ENCODE measurements around the gene SPDYE3. TPM values are rescaled to one million over a fixed set of nuclear protein-coding genes. Genes with fewer than 3 reads are reported as not detected.

Gene SPDYE3
- total RNA-seq, 1 donor from 2014 or later, result not detected

DNA sequence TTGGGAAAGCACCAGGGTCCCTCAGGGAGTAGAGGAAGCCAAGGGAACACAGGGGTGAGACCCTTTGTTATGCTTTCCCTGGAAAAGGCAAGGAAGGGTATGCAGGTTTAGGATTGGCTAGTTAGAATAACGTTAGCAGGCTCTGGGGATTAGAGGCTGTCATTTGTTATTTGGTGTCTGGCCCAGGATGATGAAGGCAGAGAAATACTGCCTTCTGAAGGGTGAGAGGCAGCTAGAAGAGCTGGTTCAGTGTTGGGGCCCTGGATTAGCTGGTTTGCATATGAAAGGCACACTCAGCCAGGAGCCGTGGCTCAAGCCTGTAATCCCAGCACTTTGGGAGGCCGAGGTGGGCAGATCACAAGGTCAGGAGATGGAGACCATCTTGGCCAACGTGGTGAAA, 62.8 kb downstream of the SPDYE3 start:
- TF ChIP-seq, protein P1, sequence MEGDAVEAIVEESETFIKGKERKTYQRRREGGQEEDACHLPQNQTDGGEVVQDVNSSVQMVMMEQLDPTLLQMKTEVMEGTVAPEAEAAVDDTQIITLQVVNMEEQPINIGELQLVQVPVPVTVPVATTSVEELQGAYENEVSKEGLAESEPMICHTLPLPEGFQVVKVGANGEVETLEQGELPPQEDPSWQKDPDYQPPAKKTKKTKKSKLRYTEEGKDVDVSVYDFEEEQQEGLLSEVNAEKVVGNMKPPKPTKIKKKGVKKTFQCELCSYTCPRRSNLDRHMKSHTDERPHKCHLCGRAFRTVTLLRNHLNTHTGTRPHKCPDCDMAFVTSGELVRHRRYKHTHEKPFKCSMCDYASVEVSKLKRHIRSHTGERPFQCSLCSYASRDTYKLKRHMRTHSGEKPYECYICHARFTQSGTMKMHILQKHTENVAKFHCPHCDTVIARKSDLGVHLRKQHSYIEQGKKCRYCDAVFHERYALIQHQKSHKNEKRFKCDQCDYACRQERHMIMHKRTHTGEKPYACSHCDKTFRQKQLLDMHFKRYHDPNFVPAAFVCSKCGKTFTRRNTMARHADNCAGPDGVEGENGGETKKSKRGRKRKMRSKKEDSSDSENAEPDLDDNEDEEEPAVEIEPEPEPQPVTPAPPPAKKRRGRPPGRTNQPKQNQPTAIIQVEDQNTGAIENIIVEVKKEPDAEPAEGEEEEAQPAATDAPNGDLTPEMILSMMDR (IDR thresholded peaks at IDR 0.05; ENCODE audit: insufficient read depth, low read length, poor library complexity, severe bottlenecking), result no peak
- H3K27me3 ChIP-seq (ENCODE audit: control insufficient read depth, insufficient read depth, low read length), result no peaks in the 10 kb centered on the region
- no peaks in the 10 kb centered on the region for H3K36me3 ChIP-seq (ENCODE audit: control insufficient read depth, insufficient read depth, low read length)
- no peak overlapping the region for H3K4me3 ChIP-seq (ENCODE audit: low read depth, low read length)
- no peak for DNase-seq (ENCODE audit: low read depth)

DNA sequence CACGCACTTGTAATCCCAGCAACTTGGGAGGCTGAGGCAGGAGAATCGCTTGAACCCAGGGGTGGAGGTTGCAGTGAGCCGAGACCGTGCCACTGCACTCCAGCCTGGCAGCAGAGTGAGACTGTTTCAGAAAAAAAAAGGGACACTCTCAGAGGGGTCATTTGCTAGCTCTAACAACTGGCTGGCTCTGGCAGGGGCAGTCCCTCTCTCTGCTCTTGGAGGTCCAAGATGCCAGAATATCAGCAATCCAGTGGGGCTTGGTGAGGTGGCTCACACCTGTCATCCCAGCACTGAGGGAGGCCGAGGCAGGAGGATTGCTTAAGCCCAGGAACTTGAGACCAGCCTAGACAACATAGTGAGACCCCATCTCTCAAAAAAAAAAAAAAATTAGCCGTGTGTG, 63.2 kb downstream of the SPDYE3 start:
- H3K4me3 ChIP-seq (ENCODE audit: low read depth, low read length), result no peak overlapping the region
- no peak for DNase-seq (ENCODE audit: low read depth)
- H3K36me3 ChIP-seq (ENCODE audit: control insufficient read depth, insufficient read depth, low read length), result no peaks in the 10 kb centered on the region
- TF ChIP-seq, protein P1 (IDR thresholded peaks at IDR 0.05; ENCODE audit: insufficient read depth, low read length, poor library complexity, severe bottlenecking), result no peak
- no peaks in the 10 kb centered on the region for H3K27me3 ChIP-seq (ENCODE audit: control insufficient read depth, insufficient read depth, low read length)

DNA sequence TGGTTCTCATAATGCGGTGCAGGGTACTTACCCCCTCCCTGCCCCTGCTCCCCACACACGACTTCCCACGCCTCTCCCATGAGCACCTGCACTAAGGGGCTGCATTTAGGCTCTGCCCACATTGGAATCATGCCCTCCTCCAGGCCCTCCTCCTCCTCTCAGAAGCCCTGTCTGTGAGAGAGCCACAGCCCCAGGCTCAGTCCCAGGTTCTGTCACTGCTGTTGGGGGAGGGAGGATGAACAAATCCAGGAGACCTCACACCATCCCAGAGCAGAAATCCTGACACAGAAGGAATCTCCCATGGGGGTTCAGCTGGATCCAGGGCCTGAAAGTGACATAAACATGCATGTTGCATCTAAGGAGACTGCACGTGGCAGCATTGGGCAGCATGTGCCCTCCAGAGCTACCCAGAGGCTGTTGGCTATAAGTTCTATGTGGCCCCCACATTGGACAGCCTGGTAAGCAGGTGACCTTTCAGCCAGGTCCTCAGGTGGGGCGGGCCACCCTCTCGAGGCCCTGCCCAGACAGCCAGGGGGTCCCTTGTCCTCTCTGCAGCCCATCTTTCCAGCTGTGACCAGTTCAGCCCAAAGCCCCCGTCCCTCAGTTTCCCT, 64.2 kb downstream of the SPDYE3 start:
- H3K27me3 ChIP-seq (ENCODE audit: control insufficient read depth, insufficient read depth, low read length), result no peaks in the 10 kb centered on the region
- TF ChIP-seq, protein P1 (IDR thresholded peaks at IDR 0.05; ENCODE audit: insufficient read depth, low read length, poor library complexity, severe bottlenecking), result no peak
- no peak for DNase-seq (ENCODE audit: low read depth)
- no peak overlapping the region for H3K4me3 ChIP-seq (ENCODE audit: low read depth, low read length)
- H3K36me3 ChIP-seq (ENCODE audit: control insufficient read depth, insufficient read depth, low read length), result no peaks in the 10 kb centered on the region

Other genes with a start within 250 kb of the SPDYE3 start
- gene ZNF3, start 226.0 kb upstream of the SPDYE3 start, total RNA-seq, result 39.9 and 44.9 TPM in 2 replicates
- gene COPS6, start 218.7 kb upstream of the SPDYE3 start, total RNA-seq, result 43.3 and 45.2 TPM in 2 replicates
- 96.9 and 101 TPM in 2 replicates for gene MCM7, start 206.3 kb upstream of the SPDYE3 start, total RNA-seq
- gene AP4M1, start 206.1 kb upstream of the SPDYE3 start, total RNA-seq, result 23.6 and 29.4 TPM in 2 replicates
- gene TAF6, start 188.3 kb upstream of the SPDYE3 start, total RNA-seq, result 69.0 and 80.5 TPM in 2 replicates
- gene CNPY4, start 188.1 kb upstream of the SPDYE3 start, total RNA-seq, result 10.1 TPM in 2 replicates
- 2.3 and 3.5 TPM in 2 replicates for gene MBLAC1, start 180.7 kb upstream of the SPDYE3 start, total RNA-seq
- gene LAMTOR4, start 158.8 kb upstream of the SPDYE3 start, total RNA-seq, result 150 and 208 TPM in 2 replicates
- gene TRAPPC14, start 149.0 kb upstream of the SPDYE3 start, total RNA-seq, result 10.4 and 23.1 TPM in 2 replicates
- gene GAL3ST4, start 139.1 kb upstream of the SPDYE3 start, total RNA-seq, result 1.5 and 2.1 TPM in 2 replicates
- 13.6 and 14.7 TPM in 2 replicates for gene GPC2, start 130.3 kb upstream of the SPDYE3 start, total RNA-seq
- 1.1 and 2.1 TPM in 2 replicates for gene STAG3, start 129.8 kb upstream of the SPDYE3 start, total RNA-seq
- gene PVRIG, start 87.8 kb upstream of the SPDYE3 start, total RNA-seq, result not detected in 2 replicates
- gene PILRB, start 50.4 kb downstream of the SPDYE3 start, total RNA-seq, result 19.3 and 20.8 TPM in 2 replicates
- gene PILRA, start 65.8 kb downstream of the SPDYE3 start, total RNA-seq, result 0.68 TPM in 1 of 2 replicates, not detected in the other
- gene ZCWPW1, start 121.0 kb downstream of the SPDYE3 start, total RNA-seq, result 0.88 and 1.8 TPM in 2 replicates
- gene MEPCE, start 122.1 kb downstream of the SPDYE3 start, total RNA-seq, result 29.7 and 30.0 TPM in 2 replicates
- 28.0 and 39.8 TPM in 2 replicates for gene PPP1R35, start 128.8 kb downstream of the SPDYE3 start, total RNA-seq
- not detected in 2 replicates for gene SPACDR, start 156.6 kb downstream of the SPDYE3 start, total RNA-seq
- gene TSC22D4, start 171.5 kb downstream of the SPDYE3 start, total RNA-seq, result 41.6 and 45.3 TPM in 2 replicates
- 0.14 and 0.46 TPM in 2 replicates for gene NYAP1, start 176.2 kb downstream of the SPDYE3 start, total RNA-seq
- 4.0 and 8.6 TPM in 2 replicates for gene AGFG2, start 231.5 kb downstream of the SPDYE3 start, total RNA-seq

Data from kidney epithelial cell (primary cell).